ENCODE results near the gene CDK14.
"Not testable (repeated sequence)": the region's sequence is repeated elsewhere in the genome, so short reads cannot be mapped to it uniquely, and the experiment has no call there.

The CDK14 gene

GRCh38 chr7:90757565-90757950 lies 161.4 kb downstream of the CDK14 start:
- DNase-seq (ENCODE audit: low spot score): not testable (repeated sequence)

DNA sequence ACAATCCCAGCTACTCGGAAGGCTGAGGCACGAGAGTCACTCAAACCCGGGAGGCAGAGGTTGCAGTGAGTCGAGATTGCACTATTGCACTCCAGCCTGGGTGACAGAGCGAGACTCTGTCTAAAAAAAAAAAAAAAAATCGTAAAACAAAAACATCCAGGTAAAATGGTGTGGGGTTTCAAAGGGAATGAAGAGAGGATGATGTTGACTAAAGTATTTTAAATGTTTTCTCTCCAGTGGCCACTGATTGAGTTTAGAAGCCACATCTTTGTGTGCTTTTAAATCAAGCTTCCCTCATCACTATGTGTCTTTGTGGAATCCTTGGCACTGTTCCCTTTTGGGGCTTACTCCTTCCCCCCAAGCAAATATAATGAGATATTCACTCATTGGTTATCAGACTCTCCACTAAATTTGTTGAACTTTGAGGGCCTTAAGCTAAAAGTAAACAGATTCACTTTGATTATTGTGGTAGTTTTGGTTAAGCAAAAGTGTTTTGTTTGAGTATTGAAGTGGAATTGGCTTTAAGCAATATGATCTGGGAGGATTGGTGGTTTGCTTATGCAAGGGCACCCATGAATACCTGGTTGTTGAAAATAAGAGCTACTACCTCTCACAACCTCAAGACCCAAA lies 162.9 kb downstream of the CDK14 start:
- DNase-seq (ENCODE audit: low spot score): no peak

GRCh38 chr7:90759710-90760109 lies 163.6 kb downstream of the CDK14 start:
- DNase-seq (ENCODE audit: low spot score): no peak

DNA sequence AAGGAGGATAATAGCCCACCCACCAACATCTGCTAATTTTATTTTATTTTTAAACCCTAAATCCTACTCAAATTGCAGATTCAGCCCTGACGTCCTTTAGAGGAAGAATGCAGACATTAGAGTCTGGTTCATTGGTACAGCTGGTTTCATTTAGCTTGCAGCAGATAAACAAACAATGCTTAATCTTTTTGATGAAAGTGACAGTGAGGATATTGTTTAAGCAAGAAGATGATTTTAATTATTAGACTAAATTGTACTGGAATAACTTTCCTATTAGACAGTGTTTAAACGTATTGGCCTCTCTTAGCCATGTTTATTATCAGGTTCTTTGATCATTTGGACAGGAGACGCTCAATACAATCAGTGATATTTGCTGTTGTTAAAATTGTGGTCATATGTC lies 164.8 kb downstream of the CDK14 start:
- DNase-seq (ENCODE audit: low spot score): no peak

DNA sequence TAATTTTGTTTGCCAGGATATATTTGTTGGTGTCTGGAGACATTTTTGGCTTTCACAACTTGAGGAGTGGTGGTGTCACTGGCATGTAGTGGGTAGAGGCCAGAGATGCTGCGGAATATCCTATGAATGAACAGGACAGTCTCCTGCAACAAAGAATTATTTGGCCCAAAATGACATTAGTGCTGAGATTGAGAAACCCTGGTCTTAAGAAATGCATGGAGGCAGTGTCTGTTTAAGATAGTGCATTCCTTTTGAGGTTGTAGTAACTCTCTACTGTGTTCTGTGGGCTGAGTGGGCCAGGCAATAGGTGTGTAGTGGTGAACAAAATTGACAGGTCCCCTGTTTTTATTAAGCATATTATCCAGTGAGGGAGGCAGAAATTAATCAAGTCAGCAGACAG lies 165.5 kb downstream of the CDK14 start:
- no peak for DNase-seq (ENCODE audit: low spot score)

- no peak for DNase-seq (ENCODE audit: low spot score)
Observed at GRCh38 chr7:90763108-90763507, 167.0 kb downstream of the CDK14 start.

DNA sequence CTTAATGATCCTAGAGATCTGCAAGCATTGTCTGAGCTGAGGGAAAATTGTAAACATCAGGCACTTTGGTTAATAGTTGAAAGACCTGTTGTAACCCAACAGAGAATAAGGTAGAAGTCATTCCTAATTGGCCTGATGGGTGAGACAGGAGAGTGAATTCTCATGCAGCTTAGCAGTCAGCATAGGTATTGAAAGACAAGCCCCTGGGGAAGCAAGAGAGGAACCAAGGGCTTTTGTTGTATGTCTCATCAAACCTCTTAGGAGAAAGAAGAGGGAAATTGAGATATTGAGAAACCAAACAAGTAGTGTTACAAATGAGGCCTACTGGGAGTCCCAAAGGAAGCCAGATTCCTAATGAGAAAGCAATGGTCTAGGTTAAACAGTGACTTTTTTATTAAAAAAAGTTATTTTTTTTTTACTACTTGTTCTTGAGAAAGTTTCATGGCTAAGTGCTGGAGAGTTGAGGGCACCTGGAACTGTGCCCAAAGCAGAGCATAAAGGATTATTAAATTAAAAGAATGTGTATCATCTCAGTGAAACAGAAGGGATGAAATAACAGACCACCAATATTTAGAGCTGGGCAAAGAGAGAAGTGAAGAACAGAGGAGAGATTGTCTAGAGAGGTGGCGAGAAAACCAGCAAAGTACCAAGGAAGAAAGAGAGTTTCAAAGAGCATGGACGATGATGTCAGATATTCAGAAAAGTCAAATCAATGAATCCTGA lies 168.9 kb downstream of the CDK14 start:
- DNase-seq (ENCODE audit: low spot score): no peak

DNA sequence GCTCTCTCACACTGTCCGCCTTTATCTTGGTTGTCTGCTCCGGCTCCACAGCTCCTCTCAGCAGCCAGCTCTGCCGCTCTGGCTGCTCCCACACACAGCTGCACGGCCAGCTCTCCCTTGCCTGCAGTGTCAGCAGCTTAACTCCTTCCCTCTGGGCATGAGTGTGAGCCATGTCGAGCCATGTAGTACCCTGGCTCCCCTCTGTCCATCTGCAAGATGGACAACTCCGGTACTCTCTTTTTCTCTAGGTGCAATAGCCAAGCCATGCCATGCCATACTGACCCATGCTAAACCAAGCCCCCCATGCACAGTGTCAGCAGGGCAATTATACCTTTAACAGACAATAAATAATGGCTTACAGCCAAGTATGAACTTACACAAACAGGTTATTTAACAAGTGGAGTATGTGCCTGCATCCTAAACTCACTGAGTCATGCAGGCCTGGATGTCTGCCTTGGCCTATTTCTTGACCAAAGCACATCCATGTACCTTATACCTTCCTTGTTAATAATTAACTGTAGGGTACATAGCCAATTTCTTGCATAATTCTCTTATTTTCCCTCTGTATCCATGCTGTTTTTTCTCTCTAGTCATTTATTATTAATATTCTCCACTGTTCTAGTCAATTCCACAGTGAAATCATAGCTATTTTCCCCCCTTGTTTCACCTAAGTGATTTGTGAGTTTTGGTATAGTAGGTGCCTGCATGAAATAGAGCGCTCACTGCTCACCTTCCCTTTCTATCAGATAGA lies 170.9 kb downstream of the CDK14 start:
- DNase-seq (ENCODE audit: low spot score): no peak

DNA sequence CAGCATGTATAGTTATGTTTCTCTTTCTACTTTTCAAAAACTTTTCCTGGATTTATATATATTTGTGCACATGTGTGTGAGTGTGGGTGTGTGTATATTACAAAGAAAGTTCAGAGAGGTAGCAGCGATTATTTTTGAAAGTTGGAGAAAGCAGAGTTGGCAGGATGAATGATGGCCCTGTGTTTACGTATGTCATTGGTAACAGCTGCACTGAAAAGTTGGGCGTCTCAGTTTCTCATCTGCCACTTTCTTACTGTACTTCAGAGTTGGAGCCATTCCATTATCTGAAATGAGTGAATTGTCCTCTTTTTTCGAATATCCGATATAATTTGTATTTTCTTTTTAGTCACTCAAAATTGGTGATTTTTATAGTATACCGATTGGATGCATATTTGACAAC lies 172.2 kb downstream of the CDK14 start:
- no peak for DNase-seq (ENCODE audit: low spot score)

GRCh38 chr7:90769036-90769435 lies 172.9 kb downstream of the CDK14 start:
- DNase-seq (ENCODE audit: low spot score): no peak

- not testable (repeated sequence) for DNase-seq (ENCODE audit: low spot score)
Observed at GRCh38 chr7:90769566-90769965, 173.4 kb downstream of the CDK14 start.

DNA sequence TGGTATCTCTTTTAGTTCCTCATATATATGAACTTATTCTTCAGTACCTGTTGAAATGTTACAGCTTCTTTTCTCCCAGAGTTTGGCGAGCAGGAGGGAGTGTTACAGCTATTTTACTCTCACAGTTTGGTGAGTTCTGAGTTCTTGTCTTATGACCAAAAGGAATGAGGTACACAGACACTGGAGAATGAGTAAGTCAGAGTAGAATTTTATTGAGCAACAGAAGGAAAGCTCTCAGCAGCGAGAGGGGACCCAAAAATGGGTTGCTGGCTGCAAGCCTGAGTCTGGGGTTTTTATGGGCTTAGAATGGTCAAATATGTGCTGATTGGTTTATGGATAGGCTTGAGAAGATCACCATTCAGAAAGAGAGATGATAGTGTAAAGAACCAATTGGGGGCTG lies 175.2 kb downstream of the CDK14 start:
- no peak for DNase-seq (ENCODE audit: low spot score)

- DNase-seq (ENCODE audit: low spot score): no peak
Observed at GRCh38 chr7:90772410-90772809, 176.3 kb downstream of the CDK14 start.

DNA sequence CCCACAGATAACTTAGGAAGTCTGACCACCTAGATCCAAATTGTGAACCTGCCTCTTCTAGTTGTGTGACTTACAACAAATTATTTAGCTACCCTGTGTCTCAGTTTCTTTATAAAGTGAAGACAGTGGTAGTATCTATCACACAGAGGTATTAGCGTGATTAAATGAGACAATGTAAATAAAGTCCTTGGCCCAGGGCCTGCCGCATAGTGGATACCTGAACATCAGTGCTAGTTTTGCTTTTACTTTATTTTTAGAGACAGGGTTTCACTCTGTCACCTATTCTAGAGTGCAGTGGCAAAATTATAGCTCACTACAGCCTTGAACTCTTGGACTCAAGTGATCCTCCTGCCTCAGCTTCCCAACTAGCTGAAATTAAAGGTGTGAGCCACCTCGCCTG lies 177.1 kb downstream of the CDK14 start:
- DNase-seq (ENCODE audit: low spot score): no peak

GRCh38 chr7:90774706-90775105 lies 178.6 kb downstream of the CDK14 start:
- no peak for DNase-seq (ENCODE audit: low spot score)

DNA sequence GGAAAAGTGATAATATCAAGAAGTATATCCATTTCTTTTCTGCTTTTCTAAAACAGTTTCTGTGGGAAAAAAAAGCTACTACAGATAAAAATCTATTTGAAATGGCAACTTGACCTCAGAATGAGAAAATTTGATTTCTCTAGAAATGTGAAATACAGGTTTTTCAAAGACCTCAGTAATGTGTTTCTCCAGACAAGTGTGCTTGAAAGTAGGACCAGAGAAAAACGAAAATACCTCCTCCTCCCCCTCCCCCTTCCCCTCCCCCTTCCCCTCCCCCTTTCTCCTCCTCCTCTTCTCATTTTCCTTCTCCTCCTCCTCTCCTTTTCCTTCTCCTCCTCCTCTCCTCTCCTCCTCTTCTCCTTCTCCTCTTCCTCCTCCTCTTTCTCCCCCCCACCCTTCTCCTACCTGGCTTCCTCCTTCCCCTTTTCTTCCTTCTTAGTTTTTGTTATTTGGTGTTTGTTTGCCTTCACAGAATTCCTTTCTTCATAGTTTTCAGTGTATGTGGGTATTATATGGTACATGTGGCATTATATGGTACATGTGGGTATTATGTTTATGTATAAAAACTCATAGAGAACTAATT lies 179.4 kb downstream of the CDK14 start:
- no peak for DNase-seq (ENCODE audit: low spot score)

DNA sequence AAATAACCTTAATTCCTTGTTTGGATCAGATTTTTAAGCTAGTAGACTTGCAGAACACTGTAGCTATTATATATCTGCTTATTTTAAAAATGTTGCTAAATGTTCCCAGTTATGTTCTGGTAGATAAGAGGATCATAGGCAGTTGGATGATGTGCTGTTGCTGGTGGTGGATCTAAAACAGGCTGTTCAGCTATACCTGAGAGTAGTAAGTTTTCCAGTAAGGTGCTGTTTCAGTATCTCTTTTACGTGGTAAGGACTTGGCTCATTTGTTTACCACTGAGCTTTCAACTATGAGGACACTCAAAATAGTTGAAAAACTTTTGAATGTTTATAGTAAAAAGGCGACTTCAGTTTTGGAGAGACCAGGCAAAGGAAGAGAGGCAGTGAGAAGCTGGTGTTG lies 180.9 kb downstream of the CDK14 start:
- no peak for DNase-seq (ENCODE audit: low spot score)

- no peak for DNase-seq (ENCODE audit: low spot score)
Observed at GRCh38 chr7:90777465-90777864, 181.3 kb downstream of the CDK14 start.

- DNase-seq (ENCODE audit: low spot score): no peak
Observed at GRCh38 chr7:90777886-90778285, 181.8 kb downstream of the CDK14 start.

- no peak for DNase-seq (ENCODE audit: low spot score)
Observed at GRCh38 chr7:90788052-90788451, 191.9 kb downstream of the CDK14 start.

- DNase-seq (ENCODE audit: low spot score): no peak
Observed at GRCh38 chr7:90789736-90790306, 193.7 kb downstream of the CDK14 start.

DNA sequence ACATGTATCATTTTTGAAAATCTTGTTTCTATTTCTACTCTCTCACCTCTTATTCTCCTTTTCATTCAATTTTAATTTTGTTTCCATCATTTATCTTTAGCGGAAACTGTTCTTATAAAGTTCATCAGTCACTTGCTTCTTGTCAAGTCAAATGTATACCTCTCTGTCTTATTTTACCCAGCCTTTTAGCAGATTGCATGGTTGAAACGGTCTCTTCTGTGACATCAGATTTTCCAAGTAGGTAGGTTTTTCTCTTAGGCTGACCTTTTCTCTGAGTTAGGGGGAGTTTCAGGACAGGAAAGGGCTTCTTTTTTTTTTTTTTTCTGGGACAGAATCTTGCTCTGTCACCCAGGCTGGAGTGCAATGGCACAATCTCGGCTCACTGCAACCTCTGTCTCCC lies 195.5 kb downstream of the CDK14 start:
- no peak for DNase-seq (ENCODE audit: low spot score)

- DNase-seq (ENCODE audit: low spot score): no peak
Observed at GRCh38 chr7:90792301-90792700, 196.2 kb downstream of the CDK14 start.

All from RKO (cell line).